ENCODE data around the gene A4GNT.
"Not testable (repeated sequence)": the region's sequence is repeated elsewhere in the genome, so short reads cannot be mapped to it uniquely, and the experiment has no call there.

A4GNT gene

GRCh38 chr3:138103466-138103865 is 28.7 kb downstream of the A4GNT start:
- Mint-ChIP-seq H3K27ac (no peak overlapping the region), H3K9me3 (no peaks in the 10 kb centered on the region), H3K4me1 (no peaks in the 10 kb centered on the region), H3K4me3 (no peak overlapping the region), H3K36me3 (ENCODE audit: low read depth) (peaks cover 41% of the 10 kb centered on the region), H3K27me3 (ENCODE audit: low read depth, poor library complexity) (peaks cover 2% of the 10 kb centered on the region)
- DNase-seq = no peak
- TF ChIP-seq CTCF (IDR thresholded peaks at IDR 0.05) = no peak

- not testable (repeated sequence) for H3K9me3 Mint-ChIP-seq; H3K4me3 Mint-ChIP-seq; H3K27ac Mint-ChIP-seq; H3K27me3 Mint-ChIP-seq (ENCODE audit: low read depth, poor library complexity); H3K4me1 Mint-ChIP-seq; DNase-seq
- H3K36me3 Mint-ChIP-seq (ENCODE audit: low read depth) = peaks cover 23% of the 10 kb centered on the region
Observed at GRCh38 chr3:138101351-138101940, 30.7 kb downstream of the A4GNT start.

GRCh38 chr3:138099417-138099816 is 32.8 kb downstream of the A4GNT start:
- Mint-ChIP-seq H3K27me3 (ENCODE audit: low read depth, poor library complexity) (no peaks in the 10 kb centered on the region), H3K4me1 (no peaks in the 10 kb centered on the region), H3K36me3 (ENCODE audit: low read depth) (peaks cover 34% of the 10 kb centered on the region), H3K4me3 (no peak overlapping the region), H3K9me3 (no peaks in the 10 kb centered on the region), H3K27ac (no peak overlapping the region)
- TF ChIP-seq CTCF (IDR thresholded peaks at IDR 0.05) = no peak
- DNase-seq = no peak

- Mint-ChIP-seq H3K27me3 (ENCODE audit: low read depth, poor library complexity) (no peaks in the 10 kb centered on the region), H3K4me1 (no peaks in the 10 kb centered on the region), H3K36me3 (ENCODE audit: low read depth) (peaks cover 48% of the 10 kb centered on the region), H3K9me3 (peaks cover 12% of the 10 kb centered on the region), H3K4me3 (no peak overlapping the region), H3K27ac (no peak overlapping the region)
- TF ChIP-seq CTCF (IDR thresholded peaks at IDR 0.05) = peak; percentile 38
- peak; percentile 17 for DNase-seq
Observed at GRCh38 chr3:138097192-138098172, 34.7 kb downstream of the A4GNT start.

GRCh38 chr3:138093721-138094120 is 38.5 kb downstream of the A4GNT start:
- no peak overlapping the region for H3K27ac Mint-ChIP-seq
- no peak overlapping the region for H3K4me3 Mint-ChIP-seq
- H3K4me1 Mint-ChIP-seq = no peaks in the 10 kb centered on the region
- no peak for TF ChIP-seq CTCF (IDR thresholded peaks at IDR 0.05)
- no peaks in the 10 kb centered on the region for H3K27me3 Mint-ChIP-seq (ENCODE audit: low read depth, poor library complexity)
- H3K36me3 Mint-ChIP-seq (ENCODE audit: low read depth) = peaks cover 60% of the 10 kb centered on the region
- no peak for DNase-seq
- H3K9me3 Mint-ChIP-seq = peaks cover 12% of the 10 kb centered on the region

GRCh38 chr3:138092023-138092422 is 40.2 kb downstream of the A4GNT start:
- Mint-ChIP-seq H3K27ac (no peak overlapping the region), H3K36me3 (ENCODE audit: low read depth) (peaks cover 77% of the 10 kb centered on the region), H3K27me3 (ENCODE audit: low read depth, poor library complexity) (no peaks in the 10 kb centered on the region), H3K4me1 (no peaks in the 10 kb centered on the region), H3K9me3 (peaks cover 12% of the 10 kb centered on the region), H3K4me3 (no peak overlapping the region)
- DNase-seq = no peak
- no peak for TF ChIP-seq CTCF (IDR thresholded peaks at IDR 0.05)

Data from nephron progenitor cell (in vitro differentiated cells).